OCI-LY7 (cell line): ENCODE data around the gene UBAC1.
"Not testable (repeated sequence)": the region's sequence is repeated elsewhere in the genome, so short reads cannot be mapped to it uniquely, and the experiment has no call there.

Experiments used
- EZH2phosphoT487 ChIP-seq: fragments of 200-600 bp; sonication (generic); IDR thresholded peaks from 2 replicates; pipeline ENCODE4 v1.6.1; 2018; ENCODE audit warnings: low read depth, borderline replicate concordance, mild to moderate bottlenecking, mixed run types, antibody characterized with exemption, low read length, moderate library complexity, mixed read lengths
- TF ChIP-seq, protein P1 (sequence below): fragments of 200-600 bp; sonication (generic); conservative IDR thresholded peaks from 2 replicates; pipeline ENCODE4 v1.5.1; 2014; ENCODE audit warnings: mild to moderate bottlenecking, antibody characterized with exemption, low read length, moderate library complexity, mixed read lengths

DNA sequence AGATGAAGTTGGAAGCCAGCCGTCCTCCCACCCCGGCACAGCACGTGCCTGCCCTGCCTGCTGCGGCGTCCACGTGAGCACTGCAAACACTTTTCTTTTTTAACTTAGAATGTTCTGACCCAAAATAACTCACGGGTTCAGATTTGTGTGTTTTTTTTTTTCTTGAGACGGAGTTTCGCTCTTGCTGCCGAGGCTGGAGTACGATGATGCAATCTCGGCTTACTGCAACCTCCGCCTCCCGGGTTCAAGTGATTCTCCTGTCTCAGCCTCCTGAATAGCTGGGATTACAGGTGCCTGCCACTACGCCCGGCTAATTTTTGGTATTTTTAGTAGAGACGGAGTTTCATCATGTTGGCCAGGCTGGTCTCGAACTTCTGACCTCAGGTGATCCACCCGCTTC, 14.1 kb downstream of the UBAC1 start:
- TF ChIP-seq, protein P1, sequence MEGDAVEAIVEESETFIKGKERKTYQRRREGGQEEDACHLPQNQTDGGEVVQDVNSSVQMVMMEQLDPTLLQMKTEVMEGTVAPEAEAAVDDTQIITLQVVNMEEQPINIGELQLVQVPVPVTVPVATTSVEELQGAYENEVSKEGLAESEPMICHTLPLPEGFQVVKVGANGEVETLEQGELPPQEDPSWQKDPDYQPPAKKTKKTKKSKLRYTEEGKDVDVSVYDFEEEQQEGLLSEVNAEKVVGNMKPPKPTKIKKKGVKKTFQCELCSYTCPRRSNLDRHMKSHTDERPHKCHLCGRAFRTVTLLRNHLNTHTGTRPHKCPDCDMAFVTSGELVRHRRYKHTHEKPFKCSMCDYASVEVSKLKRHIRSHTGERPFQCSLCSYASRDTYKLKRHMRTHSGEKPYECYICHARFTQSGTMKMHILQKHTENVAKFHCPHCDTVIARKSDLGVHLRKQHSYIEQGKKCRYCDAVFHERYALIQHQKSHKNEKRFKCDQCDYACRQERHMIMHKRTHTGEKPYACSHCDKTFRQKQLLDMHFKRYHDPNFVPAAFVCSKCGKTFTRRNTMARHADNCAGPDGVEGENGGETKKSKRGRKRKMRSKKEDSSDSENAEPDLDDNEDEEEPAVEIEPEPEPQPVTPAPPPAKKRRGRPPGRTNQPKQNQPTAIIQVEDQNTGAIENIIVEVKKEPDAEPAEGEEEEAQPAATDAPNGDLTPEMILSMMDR = not testable (repeated sequence)
- TF ChIP-seq EZH2phosphoT487 = not testable (repeated sequence)
